Hepatocyte (in vitro differentiated cells): ENCODE measurements around the gene SMAD1.

ENCODE experiments used
- EZH2 ChIP-seq: fragments of 200-600 bp; sonication (generic); IDR thresholded peaks from 2 replicates; pipeline ENCODE4 v1.6.1; 2016; ENCODE audit warnings: antibody characterized with exemption, mild to moderate bottlenecking, borderline replicate concordance
- EZH2phosphoT487 ChIP-seq: fragments of 200-600 bp; sonication (generic); IDR thresholded peaks from one replicate; pipeline ENCODE4 v1.6.1; 2018; ENCODE audit warnings: antibody characterized with exemption, mild to moderate bottlenecking, low read depth, moderate library complexity; ENCODE audit not compliant: unreplicated experiment, severe bottlenecking
- TF ChIP-seq, protein P1 (sequence below): fragments of 200-600 bp; sonication (generic); IDR thresholded peaks from 2 replicates; pipeline ENCODE4 v1.5.1; 2016; ENCODE audit warnings: antibody characterized with exemption, mild to moderate bottlenecking; ENCODE audit not compliant: poor library complexity

DNA sequence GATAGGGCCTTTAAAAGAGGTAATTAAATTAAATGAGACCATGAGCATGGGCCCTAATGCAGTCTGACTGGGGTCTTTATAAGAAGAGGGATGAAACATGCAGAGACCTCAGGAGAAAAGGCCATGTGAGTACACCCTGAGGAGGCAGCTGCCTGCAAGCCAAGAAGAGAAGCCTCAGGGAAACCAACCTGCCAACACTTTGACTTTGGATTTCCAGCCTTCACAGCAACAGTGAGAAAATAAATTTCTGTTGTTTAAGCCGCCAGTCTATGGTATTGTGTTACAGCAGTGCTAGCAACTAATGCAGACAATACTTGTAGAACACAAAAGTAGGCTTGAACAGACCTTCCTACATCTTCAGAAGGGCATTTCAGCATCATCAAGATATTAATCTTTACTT, 52.3 kb downstream of the SMAD1 start:
- TF ChIP-seq, protein P1, sequence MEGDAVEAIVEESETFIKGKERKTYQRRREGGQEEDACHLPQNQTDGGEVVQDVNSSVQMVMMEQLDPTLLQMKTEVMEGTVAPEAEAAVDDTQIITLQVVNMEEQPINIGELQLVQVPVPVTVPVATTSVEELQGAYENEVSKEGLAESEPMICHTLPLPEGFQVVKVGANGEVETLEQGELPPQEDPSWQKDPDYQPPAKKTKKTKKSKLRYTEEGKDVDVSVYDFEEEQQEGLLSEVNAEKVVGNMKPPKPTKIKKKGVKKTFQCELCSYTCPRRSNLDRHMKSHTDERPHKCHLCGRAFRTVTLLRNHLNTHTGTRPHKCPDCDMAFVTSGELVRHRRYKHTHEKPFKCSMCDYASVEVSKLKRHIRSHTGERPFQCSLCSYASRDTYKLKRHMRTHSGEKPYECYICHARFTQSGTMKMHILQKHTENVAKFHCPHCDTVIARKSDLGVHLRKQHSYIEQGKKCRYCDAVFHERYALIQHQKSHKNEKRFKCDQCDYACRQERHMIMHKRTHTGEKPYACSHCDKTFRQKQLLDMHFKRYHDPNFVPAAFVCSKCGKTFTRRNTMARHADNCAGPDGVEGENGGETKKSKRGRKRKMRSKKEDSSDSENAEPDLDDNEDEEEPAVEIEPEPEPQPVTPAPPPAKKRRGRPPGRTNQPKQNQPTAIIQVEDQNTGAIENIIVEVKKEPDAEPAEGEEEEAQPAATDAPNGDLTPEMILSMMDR, result no peak
- no peak for TF ChIP-seq EZH2phosphoT487
- TF ChIP-seq EZH2, result no peak
